ENCODE results near the gene CATSPERZ.
"Not testable (repeated sequence)": the region's sequence is repeated elsewhere in the genome, so short reads cannot be mapped to it uniquely, and the experiment has no call there.

The CATSPERZ gene

DNA sequence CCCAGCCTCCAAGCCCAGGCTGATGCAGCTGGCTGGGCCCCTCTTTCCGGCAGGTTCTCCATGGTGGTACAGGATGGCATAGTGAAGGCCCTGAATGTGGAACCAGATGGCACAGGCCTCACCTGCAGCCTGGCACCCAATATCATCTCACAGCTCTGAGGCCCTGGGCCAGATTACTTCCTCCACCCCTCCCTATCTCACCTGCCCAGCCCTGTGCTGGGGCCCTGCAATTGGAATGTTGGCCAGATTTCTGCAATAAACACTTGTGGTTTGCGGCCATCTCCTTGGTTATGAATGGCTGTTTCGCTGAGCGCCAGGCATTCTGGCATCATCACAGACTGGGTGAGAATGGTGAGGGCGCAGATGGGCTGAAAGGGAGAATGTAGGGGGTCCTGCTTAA, 21.4 kb downstream of the CATSPERZ start:
- Mint-ChIP-seq H3K27me3 (ENCODE audit: low read depth) (no peaks in the 10 kb centered on the region), H3K4me1 (ENCODE audit: low read depth) (peaks cover 18% of the 10 kb centered on the region), H3K9me3 (no peaks in the 10 kb centered on the region), H3K27ac (no peak overlapping the region), H3K4me3 (no peak overlapping the region), H3K36me3 (ENCODE audit: low read depth) (peaks cover 21% of the 10 kb centered on the region)
- DNase-seq (ENCODE audit: low spot score), result no peak

DNA sequence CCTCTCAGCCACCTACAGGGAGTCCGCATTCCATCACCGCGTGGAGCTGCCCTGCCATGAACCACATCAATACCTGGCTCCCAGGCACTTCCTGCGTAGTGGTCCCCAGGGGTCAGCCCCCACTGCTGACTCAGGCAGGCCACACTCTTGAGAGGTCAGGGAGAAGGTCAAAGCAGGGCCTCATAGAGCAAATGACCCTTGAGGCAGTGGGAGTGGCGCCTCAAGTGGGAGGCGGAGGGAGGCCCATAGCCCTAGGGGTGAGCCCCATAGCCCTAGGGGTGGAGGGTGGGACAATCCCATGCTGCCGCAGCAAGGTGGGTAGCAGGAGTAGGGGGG, 22.7 kb downstream of the CATSPERZ start:
- DNase-seq (ENCODE audit: low spot score), result no peak
- Mint-ChIP-seq H3K4me1 (ENCODE audit: low read depth) (peaks cover 10% of the 10 kb centered on the region), H3K9me3 (no peaks in the 10 kb centered on the region), H3K4me3 (no peak overlapping the region), H3K27ac (no peak overlapping the region), H3K36me3 (ENCODE audit: low read depth) (peaks cover 11% of the 10 kb centered on the region), H3K27me3 (ENCODE audit: low read depth) (no peaks in the 10 kb centered on the region)

DNA sequence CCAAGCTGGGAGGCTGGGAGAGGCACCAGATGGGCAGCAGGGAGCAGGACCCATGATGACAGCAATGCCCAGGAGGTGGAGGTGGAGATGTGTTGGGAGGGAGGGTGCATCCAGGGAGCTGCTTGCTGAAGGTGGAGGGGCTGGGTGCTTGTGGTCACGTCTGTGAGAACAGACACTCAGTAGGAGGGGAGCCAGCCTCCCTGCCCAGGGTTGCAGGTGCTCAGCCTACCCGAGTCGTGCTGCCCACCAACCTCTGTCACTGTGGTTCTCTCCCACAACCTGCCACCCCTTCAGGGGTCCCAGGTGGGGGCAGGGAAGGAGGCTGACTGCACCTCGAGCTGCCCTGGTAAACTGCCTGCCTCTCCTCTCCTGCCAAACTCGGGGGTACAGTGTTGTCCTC, 23.2 kb downstream of the CATSPERZ start:
- no peaks in the 10 kb centered on the region for H3K27me3 Mint-ChIP-seq (ENCODE audit: low read depth)
- no peak overlapping the region for H3K27ac Mint-ChIP-seq
- H3K36me3 Mint-ChIP-seq (ENCODE audit: low read depth), result peaks cover 9% of the 10 kb centered on the region
- no peaks in the 10 kb centered on the region for H3K9me3 Mint-ChIP-seq
- no peak for DNase-seq (ENCODE audit: low spot score)
- H3K4me3 Mint-ChIP-seq, result no peak overlapping the region
- peaks cover 10% of the 10 kb centered on the region for H3K4me1 Mint-ChIP-seq (ENCODE audit: low read depth)

DNA sequence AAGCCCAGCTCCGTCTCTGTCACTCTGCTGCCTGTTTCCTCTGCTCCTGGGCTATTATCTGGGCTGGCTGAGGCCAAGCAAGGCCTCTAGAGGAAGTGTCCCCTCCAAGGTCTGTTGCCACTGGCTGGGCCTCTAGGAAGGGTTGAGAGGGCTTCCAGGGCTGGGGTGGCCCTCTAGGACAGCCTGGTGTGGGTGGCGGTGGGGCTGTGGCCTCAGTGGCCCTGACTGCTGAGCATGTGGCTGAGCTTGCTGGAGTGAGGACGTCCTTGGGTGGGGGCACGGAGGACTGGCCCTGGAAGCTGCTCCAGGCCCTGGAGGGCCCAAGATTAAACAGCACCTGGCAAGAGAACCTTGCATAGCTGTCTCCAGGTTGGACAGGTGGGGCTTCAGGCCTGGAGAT, 23.8 kb downstream of the CATSPERZ start:
- H3K9me3 Mint-ChIP-seq; H3K4me1 Mint-ChIP-seq (ENCODE audit: low read depth); H3K36me3 Mint-ChIP-seq (ENCODE audit: low read depth); H3K27ac Mint-ChIP-seq; H3K27me3 Mint-ChIP-seq (ENCODE audit: low read depth); DNase-seq (ENCODE audit: low spot score); H3K4me3 Mint-ChIP-seq: not testable (repeated sequence)

DNA sequence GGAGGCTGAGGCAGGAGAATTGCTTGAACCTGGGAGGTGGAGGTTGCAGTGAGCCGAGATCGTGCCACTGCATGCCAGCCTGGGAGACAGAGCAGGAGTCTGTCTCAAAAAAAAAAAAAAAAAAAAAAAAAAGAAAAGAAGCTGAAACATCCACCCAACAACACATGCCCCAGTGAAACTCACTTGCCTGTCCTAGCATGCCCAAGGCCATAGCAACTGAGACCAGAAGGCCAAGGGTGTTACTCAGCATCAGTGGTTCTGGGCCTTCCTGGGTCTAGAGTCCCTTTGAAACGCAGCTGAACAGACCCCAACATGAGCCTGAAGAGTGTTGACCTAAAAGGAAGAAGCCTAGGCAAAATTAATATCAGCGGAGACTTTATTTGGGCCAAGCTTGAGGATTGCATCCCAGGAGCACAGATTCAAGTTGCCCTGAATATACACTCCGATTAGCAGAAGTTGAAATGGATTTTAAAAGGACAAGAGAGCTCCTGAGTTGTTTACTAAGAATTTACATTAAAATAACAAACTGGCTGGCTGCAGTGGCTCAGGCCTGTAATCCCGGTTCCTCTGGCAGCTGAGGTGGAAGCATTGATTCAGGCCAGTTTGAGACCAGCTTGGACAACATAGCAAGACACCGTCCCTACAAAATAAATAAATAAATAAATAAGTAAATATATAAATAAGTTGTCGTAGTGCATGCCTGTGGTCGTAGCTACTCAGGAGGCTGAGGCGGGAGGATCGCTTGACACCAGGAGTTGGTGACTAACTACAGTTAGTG, 24.7 kb downstream of the CATSPERZ start:
- no peak for DNase-seq (ENCODE audit: low spot score)
- H3K4me3 Mint-ChIP-seq, result no peak overlapping the region
- H3K27ac Mint-ChIP-seq, result no peak overlapping the region
- H3K36me3 Mint-ChIP-seq (ENCODE audit: low read depth), result peaks cover 7% of the 10 kb centered on the region
- peaks cover 4% of the 10 kb centered on the region for H3K4me1 Mint-ChIP-seq (ENCODE audit: low read depth)
- no peaks in the 10 kb centered on the region for H3K27me3 Mint-ChIP-seq (ENCODE audit: low read depth)
- no peaks in the 10 kb centered on the region for H3K9me3 Mint-ChIP-seq

DNA sequence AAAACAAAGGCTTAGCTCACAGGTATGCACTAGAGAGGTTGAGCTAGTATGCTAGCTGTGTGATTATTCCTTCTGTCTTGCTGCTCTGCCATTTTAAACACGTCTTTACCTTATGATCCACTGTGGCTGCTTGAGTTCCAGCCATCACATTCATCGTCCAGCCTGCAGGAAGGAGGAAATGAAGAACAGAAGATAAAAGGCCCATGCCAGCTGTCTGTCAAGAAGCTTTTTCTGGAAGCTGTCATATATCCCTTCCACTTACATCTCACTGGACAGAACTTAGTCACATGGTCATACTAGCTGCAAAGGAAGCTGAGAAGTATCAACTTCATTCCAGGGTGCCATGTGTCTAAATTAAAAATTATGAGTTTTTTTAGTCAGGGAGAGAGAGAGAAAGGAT, 27.2 kb downstream of the CATSPERZ start:
- no peak for DNase-seq (ENCODE audit: low spot score)
- no peaks in the 10 kb centered on the region for H3K9me3 Mint-ChIP-seq
- peaks cover 6% of the 10 kb centered on the region for H3K4me1 Mint-ChIP-seq (ENCODE audit: low read depth)
- H3K27me3 Mint-ChIP-seq (ENCODE audit: low read depth), result no peaks in the 10 kb centered on the region
- no peak overlapping the region for H3K27ac Mint-ChIP-seq
- H3K4me3 Mint-ChIP-seq, result no peak overlapping the region
- no peaks in the 10 kb centered on the region for H3K36me3 Mint-ChIP-seq (ENCODE audit: low read depth)

DNA sequence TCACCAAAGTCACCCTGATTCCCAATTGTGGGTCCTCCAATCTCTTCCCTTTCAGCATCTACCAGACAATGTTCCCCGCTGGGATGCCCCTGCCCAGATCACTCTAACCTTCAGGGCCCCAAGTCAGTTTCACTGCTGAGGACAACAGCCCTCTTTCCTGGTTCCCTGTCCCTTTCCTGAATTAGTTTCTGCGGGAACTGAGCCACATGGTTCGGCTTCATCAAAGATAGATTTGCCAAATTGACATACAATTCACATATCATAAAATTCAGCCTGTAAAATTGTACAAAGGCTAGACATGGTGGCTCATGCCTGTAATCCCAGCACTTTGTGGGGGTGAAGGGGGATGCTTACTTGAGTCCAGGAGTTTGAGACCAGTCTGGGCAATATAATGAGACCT, 27.8 kb downstream of the CATSPERZ start:
- no peak overlapping the region for H3K27ac Mint-ChIP-seq
- H3K36me3 Mint-ChIP-seq (ENCODE audit: low read depth), result no peaks in the 10 kb centered on the region
- no peak for DNase-seq (ENCODE audit: low spot score)
- H3K4me1 Mint-ChIP-seq (ENCODE audit: low read depth), result peaks cover 6% of the 10 kb centered on the region
- H3K27me3 Mint-ChIP-seq (ENCODE audit: low read depth), result no peaks in the 10 kb centered on the region
- H3K4me3 Mint-ChIP-seq, result no peak overlapping the region
- H3K9me3 Mint-ChIP-seq, result no peaks in the 10 kb centered on the region

DNA sequence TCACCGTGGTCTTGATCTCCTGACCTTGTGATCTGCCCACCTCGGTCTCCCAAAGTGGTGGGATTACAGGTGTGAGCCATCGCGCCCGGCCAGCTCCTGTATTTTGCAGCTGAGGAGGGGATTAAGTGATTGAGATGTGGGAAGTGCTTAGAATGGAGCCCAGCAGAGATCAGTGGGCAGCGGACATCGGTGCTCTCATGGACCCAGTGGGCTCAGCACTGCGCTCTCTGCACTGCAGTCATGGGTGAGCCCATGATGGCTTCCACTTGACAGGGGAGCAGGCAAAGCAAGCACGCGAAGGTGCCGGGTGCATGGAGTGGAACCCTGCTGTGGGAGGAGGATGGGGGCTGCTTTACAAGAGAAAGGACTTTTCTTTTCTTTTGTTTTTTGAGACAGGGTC, 30.7 kb downstream of the CATSPERZ start:
- Mint-ChIP-seq H3K4me1 (ENCODE audit: low read depth) (peaks cover 13% of the 10 kb centered on the region), H3K36me3 (ENCODE audit: low read depth) (peaks cover 9% of the 10 kb centered on the region), H3K27me3 (ENCODE audit: low read depth) (no peaks in the 10 kb centered on the region), H3K27ac (no peak overlapping the region), H3K9me3 (no peaks in the 10 kb centered on the region), H3K4me3 (no peak overlapping the region)
- no peak for DNase-seq (ENCODE audit: low spot score)

DNA sequence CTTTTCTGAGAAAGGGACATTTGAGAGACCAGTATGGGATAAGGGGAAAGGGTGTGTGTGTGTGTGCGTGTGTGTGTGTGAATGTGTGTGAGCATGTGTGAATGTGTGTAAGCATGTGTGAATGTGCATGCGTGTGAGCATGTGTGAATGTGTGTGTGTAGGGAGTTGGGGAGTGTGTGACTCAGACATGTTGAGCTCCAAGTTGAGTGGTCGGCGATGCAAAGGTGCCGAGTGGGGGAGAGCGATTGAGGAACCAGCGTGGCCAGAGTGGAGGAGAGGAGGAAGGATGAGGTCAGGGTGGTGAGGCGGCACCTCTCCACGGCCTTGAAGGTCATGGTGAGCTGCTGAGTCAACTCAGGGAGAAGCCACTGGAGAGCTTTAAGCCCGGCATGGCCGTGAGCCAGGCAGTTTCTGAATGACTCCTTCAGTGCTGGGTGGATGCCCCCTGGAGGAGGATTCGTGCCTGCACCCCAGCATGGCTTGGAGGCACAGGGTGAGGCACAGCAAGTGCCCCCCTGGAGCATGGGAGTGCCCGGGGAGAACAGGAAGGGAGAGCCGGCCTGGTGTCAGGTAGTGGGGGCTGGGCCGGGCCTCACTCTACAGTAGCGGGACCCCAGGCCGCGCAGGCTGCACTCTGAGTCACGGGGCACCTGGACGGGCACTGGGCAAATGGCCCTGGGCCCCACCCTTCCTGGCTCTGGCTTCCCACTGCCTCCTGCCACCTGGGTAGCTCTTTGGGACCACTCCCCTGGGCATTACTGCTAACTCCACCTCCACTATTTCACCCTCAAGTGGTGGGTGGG, 31.6 kb downstream of the CATSPERZ start:
- peak overlapping the region; percentile 78 for H3K27ac Mint-ChIP-seq
- H3K4me3 Mint-ChIP-seq, result peak overlapping the region; percentile 11
- DNase-seq (ENCODE audit: low spot score), result peak; percentile 88
- peaks cover 9% of the 10 kb centered on the region for H3K36me3 Mint-ChIP-seq (ENCODE audit: low read depth)
- no peaks in the 10 kb centered on the region for H3K27me3 Mint-ChIP-seq (ENCODE audit: low read depth)
- peaks cover 13% of the 10 kb centered on the region for H3K4me1 Mint-ChIP-seq (ENCODE audit: low read depth)
- H3K9me3 Mint-ChIP-seq, result no peaks in the 10 kb centered on the region

DNA sequence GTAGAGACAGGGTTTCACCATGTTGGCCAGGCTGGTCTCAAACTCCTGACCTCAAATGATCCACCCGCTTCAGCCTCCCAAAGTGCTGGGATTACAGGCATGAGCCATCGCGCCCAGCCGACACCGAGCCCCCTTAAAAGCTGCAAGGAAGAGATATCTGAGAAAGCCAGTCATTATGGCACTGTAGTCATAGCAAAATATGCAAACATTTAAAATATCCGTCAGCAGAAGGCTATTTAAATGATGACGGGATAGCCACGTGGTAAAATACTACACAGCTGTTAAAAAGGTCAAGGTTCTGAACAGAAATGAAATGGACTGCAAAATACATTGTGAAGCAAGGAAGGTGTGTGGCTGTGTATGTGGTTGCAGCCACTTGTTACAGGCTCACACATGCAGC, 33.4 kb downstream of the CATSPERZ start:
- H3K27ac Mint-ChIP-seq, result no peak overlapping the region
- peaks cover 17% of the 10 kb centered on the region for H3K4me1 Mint-ChIP-seq (ENCODE audit: low read depth)
- H3K4me3 Mint-ChIP-seq, result no peak overlapping the region
- no peak for DNase-seq (ENCODE audit: low spot score)
- no peaks in the 10 kb centered on the region for H3K9me3 Mint-ChIP-seq
- no peaks in the 10 kb centered on the region for H3K27me3 Mint-ChIP-seq (ENCODE audit: low read depth)
- peaks cover 17% of the 10 kb centered on the region for H3K36me3 Mint-ChIP-seq (ENCODE audit: low read depth)

DNA sequence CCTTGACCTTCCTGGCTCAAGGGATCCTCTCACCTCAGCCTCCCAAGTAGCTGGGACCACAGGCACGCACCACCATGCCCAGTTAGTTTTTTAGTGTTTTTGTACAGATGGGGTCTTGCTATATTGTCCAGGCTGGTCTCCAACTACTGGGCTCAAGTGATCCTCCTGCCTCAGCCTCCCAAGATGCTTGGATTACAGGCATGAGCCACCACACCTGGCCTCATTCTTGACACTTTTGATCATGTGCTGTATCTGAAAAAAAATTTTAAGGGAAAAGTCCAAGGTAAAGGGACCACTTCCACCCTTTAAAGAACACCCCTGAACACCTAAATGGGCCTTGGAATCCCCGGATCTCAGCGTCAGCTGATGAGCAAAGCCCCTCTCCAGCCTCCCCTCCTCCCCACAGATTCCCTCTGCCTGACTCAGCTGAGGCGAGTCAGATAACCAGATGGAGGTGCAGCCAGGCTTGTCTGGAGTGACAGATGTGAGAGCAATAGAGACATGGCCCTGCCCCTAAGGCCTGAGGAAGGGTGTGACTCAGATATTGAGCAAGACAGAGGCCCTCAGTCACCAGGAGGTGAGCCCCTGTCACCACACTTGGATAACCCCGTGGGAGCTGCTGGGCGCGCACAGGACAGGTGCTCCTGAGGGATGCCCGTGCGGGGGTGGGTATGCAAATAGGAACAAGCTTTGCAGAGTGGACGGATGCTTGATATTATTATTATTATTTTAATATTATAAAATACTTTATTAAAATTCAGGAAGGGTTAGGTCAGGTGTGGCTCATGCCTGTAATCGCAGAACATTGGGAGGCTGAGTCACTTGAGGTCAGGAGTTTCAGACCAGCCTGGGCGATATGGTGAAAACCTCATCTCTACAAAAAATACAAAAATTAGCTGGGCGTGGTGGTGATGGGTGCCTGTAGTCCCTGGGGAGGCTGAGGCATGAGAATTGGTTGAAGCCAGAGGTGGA, 34.9 kb downstream of the CATSPERZ start:
- Mint-ChIP-seq H3K4me1 (ENCODE audit: low read depth) (peaks cover 29% of the 10 kb centered on the region), H3K4me3 (no peak overlapping the region), H3K9me3 (no peaks in the 10 kb centered on the region), H3K36me3 (ENCODE audit: low read depth) (peaks cover 28% of the 10 kb centered on the region), H3K27ac (peak overlapping the region; percentile 61), H3K27me3 (ENCODE audit: low read depth) (no peaks in the 10 kb centered on the region)
- peak; percentile 63 for DNase-seq (ENCODE audit: low spot score)

DNA sequence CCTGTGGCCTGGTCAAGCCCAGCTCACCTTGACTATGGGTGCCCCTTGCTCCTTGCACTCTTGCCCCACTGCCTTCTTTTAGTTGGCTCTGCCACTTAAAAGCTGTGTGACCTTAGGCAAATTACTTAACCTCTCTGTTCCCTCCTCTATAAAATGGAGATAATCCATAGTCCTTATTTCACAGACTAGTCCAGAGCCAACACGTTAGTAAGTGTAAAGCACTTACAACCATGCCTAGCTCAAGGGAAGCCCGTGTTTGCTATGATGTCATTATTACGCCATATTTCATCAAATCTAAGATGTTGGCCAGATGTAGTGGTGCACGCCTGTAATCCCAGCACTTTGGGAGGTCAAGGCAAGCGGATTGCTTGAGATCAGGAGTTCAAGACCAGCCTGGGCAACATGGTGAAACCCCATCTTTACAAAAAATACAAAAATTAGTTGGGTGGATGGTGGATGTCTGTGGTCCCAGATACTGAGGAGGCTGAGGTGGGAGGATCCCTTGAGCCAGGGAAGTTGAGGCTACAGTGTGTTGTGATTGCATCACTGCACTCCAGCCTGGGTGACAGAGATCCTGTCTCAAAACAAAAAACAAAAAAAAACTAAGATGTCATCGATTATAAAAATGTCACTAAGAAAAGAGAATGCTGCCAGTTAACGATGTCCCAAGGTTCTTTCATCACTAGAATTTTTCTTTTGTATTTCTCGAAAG, 37.5 kb downstream of the CATSPERZ start:
- Mint-ChIP-seq H3K27me3 (ENCODE audit: low read depth) (no peaks in the 10 kb centered on the region), H3K36me3 (ENCODE audit: low read depth) (peaks cover 35% of the 10 kb centered on the region), H3K27ac (no peak overlapping the region), H3K9me3 (no peaks in the 10 kb centered on the region), H3K4me1 (ENCODE audit: low read depth) (peaks cover 36% of the 10 kb centered on the region), H3K4me3 (no peak overlapping the region)
- DNase-seq (ENCODE audit: low spot score), result no peak

DNA sequence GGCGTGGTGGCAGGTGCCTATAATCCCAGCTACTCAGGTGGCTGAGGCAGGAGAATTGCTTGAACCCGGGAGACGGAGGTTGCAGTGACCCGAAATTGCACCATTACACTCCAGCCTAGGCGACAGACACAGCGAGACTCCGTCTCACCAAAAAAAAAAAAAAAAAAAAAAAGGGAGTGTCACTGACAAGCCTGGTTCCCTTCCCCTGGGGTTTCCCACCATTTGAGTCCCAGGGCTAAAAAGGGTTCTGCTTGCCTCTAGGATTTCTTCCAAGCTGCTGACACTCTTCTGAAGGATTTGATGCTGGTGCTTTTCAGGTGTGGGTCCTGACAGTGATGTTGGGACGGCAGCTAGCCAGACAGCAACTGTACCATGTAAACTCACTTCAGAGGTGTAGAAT, 38.6 kb downstream of the CATSPERZ start:
- H3K4me1 Mint-ChIP-seq (ENCODE audit: low read depth), result peaks cover 36% of the 10 kb centered on the region
- peaks cover 34% of the 10 kb centered on the region for H3K36me3 Mint-ChIP-seq (ENCODE audit: low read depth)
- no peaks in the 10 kb centered on the region for H3K9me3 Mint-ChIP-seq
- peak overlapping the region; percentile 92 for H3K27ac Mint-ChIP-seq
- H3K4me3 Mint-ChIP-seq, result peak overlapping the region; percentile 93
- DNase-seq (ENCODE audit: low spot score), result no peak
- H3K27me3 Mint-ChIP-seq (ENCODE audit: low read depth), result no peaks in the 10 kb centered on the region

Data from T-helper 2 cell treated with Interferon-gamma antibody and Interleukin-4, amounts not matched to agents 5 μg/mL and 100 μg/mL, for 36 hours (primary cell).